PFSK-1 (cell line): ENCODE data around the gene SUFU.

Source experiments
- FOXP2 ChIP-seq: optimal IDR thresholded peaks from 2 replicates; pipeline ENCODE3; 2011; ENCODE audit warnings: borderline replicate concordance, control low read depth, inconsistent platforms; ENCODE audit not compliant: insufficient read depth; ENCODE audit errors: extremely low read length, extremely low read depth
- POLR2AphosphoS5 ChIP-seq: IDR thresholded peaks from 2 replicates; pipeline ENCODE4 v1.6.1; 2012; ENCODE audit warnings: low read depth, mild to moderate bottlenecking, control low read depth, low read length, moderate library complexity
- TAF1 ChIP-seq: IDR thresholded peaks from 2 replicates; pipeline ENCODE4 v1.6.1; 2012; ENCODE audit warnings: low read length, control low read depth, borderline replicate concordance; ENCODE audit not compliant: insufficient read depth
- TF ChIP-seq, protein P1 (sequence below), 2 experiments: IDR thresholded peaks; 2 replicates each; pipeline versions ENCODE4 v1.6.1 to v1.8.0; 2011 to 2012; ENCODE audit warnings: low read depth in 2 of 2, low read length in 2 of 2, control low read depth in 1 of 2, inconsistent platforms in 1 of 2, mild to moderate bottlenecking in 1 of 2, moderate library complexity in 1 of 2; ENCODE audit not compliant: insufficient read depth in 1 of 2

DNA sequence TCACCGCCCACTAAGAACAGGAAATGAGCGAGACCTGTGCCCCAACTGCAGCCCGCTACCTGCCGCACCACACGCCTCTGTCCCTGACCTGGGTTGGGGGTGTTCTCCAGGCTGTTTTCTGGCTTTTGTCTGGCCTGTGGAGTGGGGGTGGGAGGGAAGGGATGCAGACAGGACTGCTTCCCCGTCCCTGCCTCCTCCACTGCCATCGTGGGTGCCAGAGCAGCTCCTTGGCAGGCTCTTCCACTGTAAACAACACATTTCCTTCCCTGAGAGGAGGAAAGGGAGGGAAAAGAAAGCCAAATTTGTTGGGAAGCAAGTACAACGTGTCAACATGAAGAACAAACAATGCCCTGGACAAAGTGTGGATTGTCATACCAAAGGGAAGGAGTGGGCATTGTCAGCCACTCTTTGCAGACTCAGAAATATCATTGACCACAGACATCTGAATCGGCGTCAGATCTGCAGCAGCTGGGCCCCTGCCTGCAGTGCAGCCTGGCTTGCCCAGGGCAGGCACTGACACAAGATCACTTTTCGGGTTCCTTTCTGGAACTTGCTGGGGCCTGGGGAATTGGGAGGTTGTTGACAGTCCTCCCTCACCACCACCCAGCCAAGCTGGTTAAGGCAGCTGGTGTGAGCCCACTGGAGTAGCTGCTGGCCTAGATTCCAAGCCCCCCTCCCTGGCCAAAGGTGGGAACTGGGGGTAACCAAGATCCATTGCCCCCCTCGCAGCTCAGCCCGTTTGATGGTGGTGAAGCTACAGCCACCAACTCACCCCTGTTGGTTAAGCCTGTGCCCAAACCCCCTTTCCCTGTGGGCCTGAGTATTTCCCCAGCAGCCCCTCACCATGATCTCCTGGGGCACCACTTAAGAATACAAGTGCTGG lies 117.9 kb downstream of the SUFU start:
- TF ChIP-seq, protein P1, sequence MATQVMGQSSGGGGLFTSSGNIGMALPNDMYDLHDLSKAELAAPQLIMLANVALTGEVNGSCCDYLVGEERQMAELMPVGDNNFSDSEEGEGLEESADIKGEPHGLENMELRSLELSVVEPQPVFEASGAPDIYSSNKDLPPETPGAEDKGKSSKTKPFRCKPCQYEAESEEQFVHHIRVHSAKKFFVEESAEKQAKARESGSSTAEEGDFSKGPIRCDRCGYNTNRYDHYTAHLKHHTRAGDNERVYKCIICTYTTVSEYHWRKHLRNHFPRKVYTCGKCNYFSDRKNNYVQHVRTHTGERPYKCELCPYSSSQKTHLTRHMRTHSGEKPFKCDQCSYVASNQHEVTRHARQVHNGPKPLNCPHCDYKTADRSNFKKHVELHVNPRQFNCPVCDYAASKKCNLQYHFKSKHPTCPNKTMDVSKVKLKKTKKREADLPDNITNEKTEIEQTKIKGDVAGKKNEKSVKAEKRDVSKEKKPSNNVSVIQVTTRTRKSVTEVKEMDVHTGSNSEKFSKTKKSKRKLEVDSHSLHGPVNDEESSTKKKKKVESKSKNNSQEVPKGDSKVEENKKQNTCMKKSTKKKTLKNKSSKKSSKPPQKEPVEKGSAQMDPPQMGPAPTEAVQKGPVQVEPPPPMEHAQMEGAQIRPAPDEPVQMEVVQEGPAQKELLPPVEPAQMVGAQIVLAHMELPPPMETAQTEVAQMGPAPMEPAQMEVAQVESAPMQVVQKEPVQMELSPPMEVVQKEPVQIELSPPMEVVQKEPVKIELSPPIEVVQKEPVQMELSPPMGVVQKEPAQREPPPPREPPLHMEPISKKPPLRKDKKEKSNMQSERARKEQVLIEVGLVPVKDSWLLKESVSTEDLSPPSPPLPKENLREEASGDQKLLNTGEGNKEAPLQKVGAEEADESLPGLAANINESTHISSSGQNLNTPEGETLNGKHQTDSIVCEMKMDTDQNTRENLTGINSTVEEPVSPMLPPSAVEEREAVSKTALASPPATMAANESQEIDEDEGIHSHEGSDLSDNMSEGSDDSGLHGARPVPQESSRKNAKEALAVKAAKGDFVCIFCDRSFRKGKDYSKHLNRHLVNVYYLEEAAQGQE (IDR thresholded peaks at IDR 0.05; ENCODE audit: insufficient read depth in 1 of 2, low read depth in 2 of 2, low read length in 2 of 2): no peak
- TF ChIP-seq POLR2AphosphoS5: no peak
- no peak for TF ChIP-seq TAF1
- no peak for TF ChIP-seq FOXP2
